GM21723 (cell line): ENCODE results near the gene KATNAL2.

Source experiments
- ATAC-seq: cut with Tn5 transposase; IDR thresholded peaks from one replicate; pipeline ENCODE4 v1.9.1; 2021; ENCODE audit warnings: mild to moderate bottlenecking, moderate library complexity; ENCODE audit not compliant: unreplicated experiment

KATNAL2 gene, protein sequence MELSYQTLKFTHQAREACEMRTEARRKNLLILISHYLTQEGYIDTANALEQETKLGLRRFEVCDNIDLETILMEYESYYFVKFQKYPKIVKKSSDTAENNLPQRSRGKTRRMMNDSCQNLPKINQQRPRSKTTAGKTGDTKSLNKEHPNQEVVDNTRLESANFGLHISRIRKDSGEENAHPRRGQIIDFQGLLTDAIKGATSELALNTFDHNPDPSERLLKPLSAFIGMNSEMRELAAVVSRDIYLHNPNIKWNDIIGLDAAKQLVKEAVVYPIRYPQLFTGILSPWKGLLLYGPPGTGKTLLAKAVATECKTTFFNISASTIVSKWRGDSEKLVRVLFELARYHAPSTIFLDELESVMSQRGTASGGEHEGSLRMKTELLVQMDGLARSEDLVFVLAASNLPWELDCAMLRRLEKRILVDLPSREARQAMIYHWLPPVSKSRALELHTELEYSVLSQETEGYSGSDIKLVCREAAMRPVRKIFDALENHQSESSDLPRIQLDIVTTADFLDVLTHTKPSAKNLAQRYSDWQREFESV

DNA sequence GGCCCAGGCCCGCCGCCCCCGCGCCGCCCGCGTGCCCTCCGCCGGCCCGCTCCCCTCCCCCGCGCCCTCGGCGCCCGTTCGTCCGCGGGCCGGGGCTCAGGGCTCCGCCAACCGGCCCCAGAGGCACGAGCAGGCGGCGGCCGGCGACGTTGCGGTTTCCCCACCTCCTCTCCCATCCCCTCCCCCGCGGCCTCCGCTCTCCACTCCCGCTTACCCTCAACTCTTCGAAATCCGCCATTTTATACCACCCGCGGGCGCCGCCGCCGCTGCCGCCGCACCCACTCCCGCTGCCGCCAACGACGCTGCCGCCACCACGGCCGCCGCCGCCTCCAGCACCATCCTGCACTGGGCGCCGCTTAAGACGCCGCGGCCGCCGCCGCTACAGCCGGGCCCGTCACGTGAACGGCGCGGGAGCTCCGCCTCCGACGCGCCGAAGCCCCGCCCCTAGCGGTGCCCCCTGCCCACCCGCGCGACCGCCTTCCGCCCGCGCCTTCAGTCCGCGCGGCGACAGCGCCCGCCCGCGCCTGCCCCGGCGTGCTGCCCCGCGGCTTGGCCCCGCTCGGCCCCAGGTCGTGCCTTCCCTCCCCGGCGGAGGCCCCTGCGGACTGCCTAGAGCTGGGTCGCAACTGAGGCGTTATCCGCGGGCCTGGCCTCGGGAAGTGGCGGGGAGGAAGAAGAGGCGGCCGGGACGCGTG, at the start of gene KATNAL2, which contains the start of gene PIAS2:
Gene KATNAL2 (plus strand): TSS at position 495 of the 695 bp plus-strand sequence. CDS start 29,271 bp downstream, outside the sequence.
Gene PIAS2 (minus strand): TSS at position 400 of the 695 bp plus-strand sequence. CDS start 162 bp downstream, at position 238.
- ATAC-seq = peak; percentile 80

DNA sequence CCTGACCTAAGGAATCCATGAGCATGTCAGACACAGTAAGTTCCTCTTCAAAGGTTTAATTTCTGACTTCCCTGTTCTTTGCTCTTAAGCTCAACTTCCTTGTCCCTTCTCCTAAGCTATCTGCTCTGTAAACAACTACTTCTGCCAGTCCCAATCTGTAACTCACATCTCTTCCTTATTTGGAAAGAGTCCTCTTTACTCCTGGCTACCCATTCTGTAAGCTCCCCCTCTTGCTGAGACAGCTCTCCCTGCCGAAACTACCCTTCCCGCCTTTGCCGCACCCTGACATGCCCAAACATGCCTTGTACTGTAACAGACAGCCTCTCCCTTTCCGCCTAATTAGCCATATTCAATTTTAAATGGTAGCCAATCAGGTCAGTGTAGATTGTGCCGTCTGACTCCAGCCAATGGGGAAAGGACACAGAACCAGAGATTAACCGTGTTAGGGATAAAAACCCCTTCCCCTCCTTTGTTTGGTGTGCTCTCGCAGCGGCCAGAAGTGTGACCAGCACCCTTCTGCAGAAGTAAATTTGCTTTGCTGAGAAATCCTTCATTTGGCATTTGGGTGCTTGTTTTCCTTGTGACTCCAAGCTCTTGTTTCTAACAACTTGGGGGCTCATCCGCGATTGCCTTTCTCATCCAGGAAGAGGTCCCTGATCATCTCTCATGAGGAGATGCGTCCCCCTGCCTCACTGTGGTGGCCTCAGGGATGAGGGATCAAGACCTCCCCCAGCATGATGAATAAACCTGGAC, 49.1 kb upstream of the KATNAL2 start:
- ATAC-seq = no peak

DNA sequence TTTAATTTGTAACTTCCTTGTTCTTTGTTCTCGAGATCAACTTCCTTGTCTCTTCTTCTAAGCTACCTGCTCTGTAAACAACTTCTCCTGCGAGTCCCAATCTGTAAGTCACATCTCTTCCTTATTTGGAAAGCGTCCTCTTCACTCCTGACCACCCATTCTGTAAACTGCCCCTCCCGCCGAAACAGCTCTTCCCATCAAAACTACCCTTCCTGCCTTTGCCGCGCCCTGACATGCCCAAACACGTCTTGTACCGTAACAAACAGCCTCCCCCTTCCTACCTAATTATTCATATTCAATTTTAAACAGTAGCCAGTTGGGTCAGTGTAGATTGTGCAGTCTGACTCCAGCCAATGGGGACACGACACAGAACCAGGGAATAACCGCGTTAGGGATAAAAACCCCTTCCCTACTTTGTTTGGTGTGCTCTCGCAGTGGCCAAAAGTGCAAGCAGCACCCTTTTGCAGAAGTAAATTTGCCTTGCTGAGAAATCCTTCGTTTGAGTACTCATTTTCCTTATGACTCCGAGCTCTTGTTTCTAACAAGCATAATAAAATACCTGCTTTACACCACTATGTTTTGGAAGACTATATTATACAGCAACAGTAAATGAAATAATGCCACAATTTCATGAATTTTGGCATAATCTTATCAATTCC, 39.9 kb upstream of the KATNAL2 start:
- no peak for ATAC-seq

DNA sequence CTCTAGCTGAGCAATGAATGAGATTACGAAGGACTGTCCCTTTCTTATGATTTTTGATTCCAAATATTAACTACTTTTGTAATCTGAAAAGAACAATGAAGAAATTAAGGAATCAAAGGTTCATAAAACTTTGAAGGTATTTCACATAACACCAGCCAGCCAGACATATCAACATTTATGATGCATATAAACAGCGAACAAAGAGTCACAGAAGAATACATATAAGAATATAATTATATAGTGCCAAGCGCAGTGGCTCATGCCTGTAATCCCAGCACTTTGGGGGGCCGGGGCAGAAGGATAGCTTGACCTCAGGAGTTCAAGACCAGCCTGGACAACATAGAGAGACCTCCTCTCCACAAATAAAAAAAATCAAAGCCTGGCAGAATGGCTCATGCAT, 34.2 kb upstream of the KATNAL2 start:
- no peak for ATAC-seq

DNA sequence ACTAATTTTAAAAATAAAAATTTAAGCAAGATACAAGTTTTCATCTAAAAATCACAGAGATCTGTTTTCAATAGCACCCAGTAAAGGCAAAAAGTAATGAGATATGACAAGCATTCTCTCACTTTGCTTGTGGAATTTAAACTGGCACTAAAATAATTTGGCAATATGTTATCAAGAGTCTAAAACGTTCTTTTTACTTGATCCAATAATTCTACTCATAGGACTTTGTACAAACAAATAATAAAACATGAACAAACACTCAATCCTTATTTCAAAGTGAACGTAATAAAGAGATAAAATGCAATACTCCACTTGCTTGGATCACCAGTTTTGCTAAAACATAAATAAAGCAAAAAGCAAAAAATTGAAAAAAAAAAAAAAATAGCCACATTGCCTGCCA, 30.5 kb upstream of the KATNAL2 start:
- no peak for ATAC-seq

DNA sequence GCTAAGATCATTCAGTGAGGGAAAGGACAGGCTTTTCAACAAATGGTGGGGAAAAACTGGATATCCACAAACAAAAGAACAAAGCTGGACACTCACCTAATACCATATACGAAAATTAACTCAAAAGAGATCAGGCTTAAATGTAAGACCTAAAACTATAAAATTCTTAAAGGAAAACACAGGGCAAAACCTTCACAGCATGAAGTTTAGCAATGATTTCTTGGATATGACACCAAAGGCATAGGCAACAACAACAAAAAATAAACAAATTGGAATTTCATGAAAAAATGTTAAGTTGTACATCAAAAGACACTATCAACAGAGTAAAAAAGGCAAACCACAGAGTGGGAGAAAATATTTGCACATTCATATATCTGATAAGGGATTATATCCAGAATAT, 28.4 kb upstream of the KATNAL2 start:
- ATAC-seq = no peak

DNA sequence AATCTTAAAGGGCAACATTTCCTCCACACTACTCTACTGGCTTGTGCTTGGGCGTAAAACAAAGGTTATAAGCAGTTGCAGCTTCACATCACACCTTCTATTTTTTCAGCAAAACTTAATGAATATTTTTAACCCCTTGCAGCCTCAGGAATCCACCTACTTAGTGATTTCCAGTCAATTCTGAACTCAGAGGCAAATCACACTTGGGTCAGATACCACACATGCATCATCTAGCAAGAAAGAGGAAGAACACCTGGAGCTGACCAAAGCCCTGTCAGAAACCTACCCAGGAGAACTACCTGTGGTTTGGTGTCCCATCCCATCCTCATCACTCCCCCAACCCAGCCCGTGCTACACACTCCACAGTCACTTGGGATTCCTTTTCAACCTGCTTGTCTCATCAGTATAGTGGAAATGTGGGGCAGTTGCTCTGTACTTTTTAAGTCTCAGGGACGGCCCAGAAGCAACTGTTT, 25.6 kb upstream of the KATNAL2 start:
- peak; percentile 88 for ATAC-seq

DNA sequence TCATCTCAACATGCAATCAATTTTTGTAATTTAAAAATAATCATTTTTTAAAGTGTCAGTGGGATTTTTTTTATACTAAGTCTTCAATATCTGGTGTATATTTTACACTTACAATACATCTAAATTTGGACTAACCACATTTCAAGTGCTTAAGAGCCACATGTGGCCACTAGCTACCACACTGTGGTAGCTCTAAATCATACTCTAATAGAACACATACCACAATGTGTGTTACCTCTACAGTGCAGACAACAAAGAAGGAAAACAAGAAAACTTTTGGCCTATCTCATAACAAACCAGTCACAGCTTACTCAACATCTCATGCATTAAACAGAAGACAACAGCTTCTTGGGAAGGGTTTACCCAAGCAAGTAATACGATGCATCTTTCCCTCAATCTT, 24.6 kb upstream of the KATNAL2 start:
- ATAC-seq = peak; percentile 57

DNA sequence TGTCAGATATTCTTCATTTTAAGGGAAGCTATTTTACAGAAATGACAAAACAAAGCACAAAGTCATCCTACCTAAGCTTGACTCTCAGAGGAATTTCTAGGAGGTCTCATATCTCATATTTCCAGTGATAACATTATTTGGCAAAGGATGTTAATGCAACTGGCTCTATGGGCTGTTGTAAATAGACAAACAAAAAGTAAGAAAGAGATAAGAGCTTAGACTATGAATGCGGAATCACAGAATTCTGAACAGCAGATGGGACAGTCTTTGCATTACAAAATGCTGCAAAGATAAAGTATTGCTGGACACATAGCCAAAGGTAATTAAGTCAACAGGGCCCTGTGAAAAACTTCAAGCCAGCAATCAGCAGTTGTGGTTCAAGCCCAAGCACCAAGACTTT, 24.0 kb upstream of the KATNAL2 start:
- ATAC-seq = no peak

DNA sequence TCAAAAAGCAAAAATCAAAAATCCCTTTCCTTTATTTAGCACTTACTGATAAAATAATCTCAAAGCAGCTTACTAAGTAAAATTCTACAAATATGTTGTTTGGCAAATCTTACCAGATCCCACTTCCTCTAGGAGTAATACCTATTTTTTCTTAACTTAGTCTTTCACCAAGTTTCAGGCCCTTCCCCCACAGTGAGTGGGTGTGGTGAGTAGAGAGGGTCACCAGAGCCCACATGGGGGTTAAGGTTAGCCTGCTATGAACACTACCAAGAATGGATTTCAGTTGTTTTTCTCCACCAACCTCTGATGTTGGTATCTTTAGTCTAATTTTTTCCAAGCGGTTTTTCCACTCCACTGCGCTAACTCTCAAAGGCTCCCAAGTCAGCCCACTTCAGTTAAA, 23.3 kb upstream of the KATNAL2 start:
- ATAC-seq = no peak

DNA sequence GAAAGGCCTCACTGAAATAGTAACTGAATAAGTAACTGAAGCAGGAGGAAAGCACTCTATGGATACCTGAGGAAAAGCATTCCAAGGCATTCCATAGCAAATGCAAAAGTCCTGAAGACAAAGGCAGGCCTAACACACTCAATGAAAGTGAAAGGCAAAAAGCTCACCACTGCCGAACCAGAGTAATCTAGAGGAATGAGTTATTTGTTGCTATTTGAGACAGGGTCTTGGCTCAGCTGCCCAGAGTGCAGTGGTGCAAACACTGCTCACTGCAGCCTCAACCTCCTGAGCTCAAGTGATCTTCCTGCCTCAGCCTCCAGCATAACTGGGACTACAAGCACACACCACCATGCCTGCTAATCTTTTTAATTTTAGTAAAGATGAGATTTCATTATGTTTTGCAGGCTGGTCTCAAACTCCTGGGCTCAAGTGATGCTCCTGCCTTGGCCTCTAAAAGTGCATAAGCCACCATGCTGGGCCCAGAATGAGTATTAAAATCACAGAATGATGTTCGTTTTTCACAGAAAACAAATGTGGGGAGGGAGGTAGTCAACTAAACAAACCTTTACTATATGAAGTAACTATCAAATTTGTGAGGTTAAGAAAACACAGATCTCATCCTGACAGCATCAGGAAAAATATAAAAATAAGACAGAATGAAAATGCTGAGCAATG, 18.0 kb upstream of the KATNAL2 start:
- peak; percentile 82 for ATAC-seq

DNA sequence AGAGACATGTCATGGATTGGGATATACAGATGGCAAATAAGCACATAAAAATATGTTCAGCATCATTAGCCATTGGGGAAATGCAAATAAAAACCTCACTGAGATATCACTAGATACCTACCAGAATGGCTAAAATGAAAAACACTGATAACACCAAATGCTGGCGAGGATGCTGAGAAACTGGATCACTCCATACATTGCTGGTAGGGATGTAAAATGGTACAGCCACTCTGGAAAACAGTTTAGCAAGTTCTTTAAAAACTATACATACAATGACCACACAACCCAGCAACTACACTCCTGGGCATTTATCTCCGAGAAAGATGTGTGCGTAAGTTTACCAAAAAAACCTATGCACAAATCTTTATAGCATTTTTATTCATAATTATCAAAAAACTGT, 14.0 kb upstream of the KATNAL2 start:
- no peak for ATAC-seq

DNA sequence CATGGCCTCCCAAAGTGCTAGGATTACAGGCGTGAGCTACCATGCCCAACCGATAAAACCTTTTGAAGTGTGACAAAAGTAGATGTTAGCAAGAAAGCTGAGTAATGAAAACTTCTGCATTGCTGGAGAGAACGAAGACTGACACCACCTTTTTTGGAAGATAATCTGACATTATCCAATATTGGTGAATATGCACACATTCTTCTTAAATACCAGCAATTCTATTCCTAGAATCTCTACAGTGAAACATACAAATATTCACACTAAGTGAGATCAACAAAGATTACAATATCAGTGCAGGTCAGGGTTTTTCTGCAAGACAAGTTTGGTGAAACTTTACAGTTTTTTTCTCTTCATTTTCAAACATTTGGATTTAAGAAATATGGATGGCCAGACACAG, 7.9 kb upstream of the KATNAL2 start:
- ATAC-seq = no peak

DNA sequence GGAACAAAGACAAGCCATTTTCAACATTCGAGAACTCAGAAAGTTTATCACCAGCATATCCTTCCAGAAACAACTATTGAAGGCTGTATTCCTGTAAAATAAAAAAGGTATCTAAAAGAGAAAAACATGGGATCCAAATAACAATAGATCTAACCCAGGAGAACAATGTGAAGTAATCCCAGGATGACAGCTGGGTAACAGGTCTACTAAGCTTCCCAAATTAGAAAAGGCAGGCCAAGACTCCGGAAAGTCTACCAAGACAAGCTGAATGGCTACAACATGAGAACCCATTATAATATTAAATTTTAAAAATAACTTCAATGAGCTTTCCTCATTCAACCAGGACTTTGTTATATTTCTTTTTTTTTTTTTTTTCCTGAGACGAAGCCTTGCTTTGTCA, 6.5 kb upstream of the KATNAL2 start:
- no peak for ATAC-seq

DNA sequence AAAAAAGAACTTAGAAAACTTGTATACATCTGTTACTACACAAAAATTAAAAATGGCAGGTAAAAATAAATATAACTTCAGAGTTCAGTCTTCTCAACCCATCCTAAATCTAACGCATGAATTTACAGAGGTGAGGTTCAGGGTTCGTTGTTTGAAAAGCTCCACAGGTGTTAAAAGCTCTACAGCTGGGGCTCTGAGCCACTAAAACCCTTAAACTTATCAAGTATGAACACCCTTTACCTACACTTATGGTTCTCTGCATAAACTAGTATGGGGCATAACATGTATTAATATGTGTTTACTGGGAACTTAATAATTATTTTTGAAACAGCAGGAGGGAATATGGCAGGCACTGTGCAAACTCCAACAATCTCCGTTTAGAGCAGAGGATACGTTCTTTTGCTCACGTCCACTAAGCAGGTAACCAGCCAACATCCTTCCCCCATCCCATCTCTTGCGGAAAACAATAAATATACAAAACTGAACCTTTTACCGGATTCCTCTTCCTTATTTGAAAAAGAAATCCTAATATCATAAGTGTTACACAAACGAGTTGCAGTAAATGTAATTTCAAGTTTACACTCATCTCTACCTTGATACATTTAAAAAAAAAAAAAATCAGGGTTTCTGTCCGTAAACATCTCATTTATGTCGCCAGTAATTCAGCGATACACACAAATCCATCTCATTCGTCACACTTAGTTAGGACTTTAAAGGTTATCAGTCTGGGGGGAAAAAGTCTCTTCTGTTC, 1.4 kb upstream of the KATNAL2 start:
- no peak for ATAC-seq

DNA sequence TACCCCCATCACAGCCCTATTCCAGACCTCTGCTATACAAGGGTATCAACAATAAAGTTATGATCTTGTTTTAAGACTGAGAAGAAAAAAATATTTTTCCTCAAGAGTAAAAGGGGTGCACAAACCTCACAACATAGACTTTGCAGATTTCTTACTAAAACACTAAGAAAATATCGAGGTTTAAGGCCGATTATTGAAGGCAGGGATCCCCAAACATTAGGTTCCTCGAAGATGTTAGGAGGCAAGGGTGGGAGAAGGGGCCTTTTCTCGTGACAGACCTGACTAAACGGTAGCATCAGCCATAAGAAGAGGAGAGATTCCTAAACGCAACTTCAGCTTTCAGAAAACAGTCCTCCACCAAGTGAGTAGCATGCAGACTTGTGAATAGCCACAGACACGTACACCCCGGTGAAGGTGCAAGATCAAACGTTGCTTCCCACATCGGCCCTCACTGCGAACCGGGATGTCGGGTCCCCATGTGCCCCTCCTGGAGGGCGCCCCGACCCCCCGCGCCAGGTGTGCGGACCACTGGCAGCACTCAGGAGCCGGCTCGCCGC, 773 bp upstream of the KATNAL2 start:
- ATAC-seq = no peak

DNA sequence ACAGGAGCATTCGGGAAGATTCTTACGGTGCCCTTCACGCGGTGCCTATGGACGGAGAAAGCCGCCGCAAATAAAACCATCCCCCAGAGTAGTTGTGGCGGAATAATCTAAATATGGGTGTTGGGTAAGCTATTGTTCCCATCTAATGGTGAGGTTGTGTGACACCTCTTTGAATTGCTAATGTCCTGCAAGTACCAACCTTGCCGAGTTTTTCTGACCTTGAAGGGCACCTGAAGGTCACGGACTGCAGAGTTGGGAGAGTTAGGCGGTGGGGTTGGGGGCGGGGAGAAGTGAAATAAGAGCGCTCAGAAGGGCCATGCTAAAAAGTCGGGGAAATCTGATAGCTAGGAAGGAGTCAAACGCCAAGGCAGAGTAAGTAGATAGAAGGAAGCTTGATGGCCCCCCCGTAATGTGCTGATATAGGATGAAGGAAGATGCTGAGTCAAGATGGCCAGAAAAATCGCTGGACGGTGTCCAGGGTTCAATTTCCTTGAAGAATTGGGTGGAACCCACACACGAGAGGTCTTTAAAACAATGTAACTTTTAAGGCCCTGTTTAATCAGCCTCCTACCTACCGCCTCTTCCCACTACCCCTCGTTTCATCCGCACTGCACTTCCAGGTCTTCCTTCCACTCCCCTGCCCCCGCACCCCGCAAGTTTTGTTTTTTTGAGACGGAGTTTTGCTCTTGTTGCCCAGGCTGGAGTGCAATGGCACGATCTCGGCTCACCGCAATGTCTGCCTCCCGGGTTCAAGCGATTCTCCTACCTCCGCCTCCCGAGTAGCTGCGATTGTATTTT, 600 bp downstream of the KATNAL2 start:
- peak; percentile 21 for ATAC-seq

DNA sequence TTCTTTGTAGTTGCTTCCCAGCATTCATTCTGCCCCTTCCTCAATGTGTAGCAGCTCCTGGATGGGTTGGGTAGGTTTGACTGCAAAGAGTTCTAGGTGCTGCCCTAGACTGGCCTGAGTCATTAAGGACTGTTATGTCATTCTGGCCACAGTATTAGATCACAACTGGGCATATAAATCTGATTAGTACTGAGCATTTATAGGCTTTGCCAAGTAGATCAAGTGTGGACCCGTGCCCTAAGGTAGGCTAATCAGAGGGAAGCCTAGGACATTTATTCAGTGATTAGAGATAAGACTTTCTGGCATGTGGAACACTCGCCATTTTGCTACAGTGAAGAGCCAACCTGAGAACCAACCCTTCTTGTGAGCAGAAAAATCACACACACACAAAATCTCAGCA, 2.7 kb downstream of the KATNAL2 start:
- ATAC-seq = no peak
